ENCODE measurements around the gene MAP1S. TPM values are rescaled to one million over a fixed set of nuclear protein-coding genes. Genes with fewer than 3 reads are reported as not detected.

Gene MAP1S
- total RNA-seq, 1 experiment from 2014 or later: 47.1 TPM

DNA sequence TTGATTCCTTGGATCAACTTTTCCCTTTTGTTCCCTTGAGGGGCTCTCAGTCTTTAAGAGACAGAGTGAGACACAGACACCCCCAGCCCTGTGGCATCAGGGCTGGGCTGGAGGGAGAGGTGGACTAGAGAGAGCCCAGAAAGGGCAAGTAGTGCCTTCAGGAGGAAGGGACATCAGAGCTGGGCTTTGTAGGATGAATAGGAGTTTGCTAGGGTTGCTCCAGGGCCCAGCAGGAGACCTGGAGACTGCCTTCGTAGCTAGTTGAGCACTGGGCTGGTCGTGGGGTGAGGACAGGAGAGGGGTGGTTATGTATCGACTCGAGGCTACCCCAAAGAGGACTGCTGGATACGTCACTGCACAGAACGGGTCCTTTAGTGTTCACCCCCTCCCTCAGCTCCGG, 5.4 kb downstream of the MAP1S start:
- Mint-ChIP-seq H3K27ac (ENCODE audit: low read depth, unreplicated experiment) (no peak overlapping the region), H3K27me3 (ENCODE audit: insufficient read depth, unreplicated experiment) (no peaks in the 10 kb centered on the region), H3K4me1 (ENCODE audit: insufficient read depth, unreplicated experiment) (peaks cover 19% of the 10 kb centered on the region), H3K9me3 (ENCODE audit: unreplicated experiment) (no peaks in the 10 kb centered on the region), H3K36me3 (ENCODE audit: insufficient read depth, unreplicated experiment) (peaks cover 50% of the 10 kb centered on the region), H3K4me3 (ENCODE audit: unreplicated experiment) (no peak overlapping the region)
- DNase-seq (ENCODE audit: unreplicated experiment): no peak
- no peak for TF ChIP-seq CTCF (IDR thresholded peaks at IDR 0.05; ENCODE audit: unreplicated experiment)
- BruUV-seq (replicated peaks): no TSS peak
- intact Hi-C loops (cut with micrococcal nuclease): no loop called here
- CTCF ChIA-PET: interaction anchor here (0.6 kb wide), 1 partner anchor 9 kb away, joined by 3 read pairs; no protein-coding TSS in a partner anchor
- POLR2A ChIA-PET: no interaction called here

- peak overlapping the region; percentile 37 for H3K27ac Mint-ChIP-seq (ENCODE audit: low read depth, unreplicated experiment)
- H3K9me3 Mint-ChIP-seq (ENCODE audit: unreplicated experiment): no peaks in the 10 kb centered on the region
- POLR2A ChIA-PET: no interaction called here
- no TSS peak for BruUV-seq (replicated peaks)
- H3K27me3 Mint-ChIP-seq (ENCODE audit: insufficient read depth, unreplicated experiment): no peaks in the 10 kb centered on the region
- CTCF ChIA-PET: no interaction called here
- intact Hi-C loops (cut with micrococcal nuclease): no loop called here
- peaks cover 12% of the 10 kb centered on the region for H3K4me1 Mint-ChIP-seq (ENCODE audit: insufficient read depth, unreplicated experiment)
- no peak for DNase-seq (ENCODE audit: unreplicated experiment)
- no peak overlapping the region for H3K4me3 Mint-ChIP-seq (ENCODE audit: unreplicated experiment)
- H3K36me3 Mint-ChIP-seq (ENCODE audit: insufficient read depth, unreplicated experiment): peaks cover 52% of the 10 kb centered on the region
- peak; percentile 46 for TF ChIP-seq CTCF (IDR thresholded peaks at IDR 0.05; ENCODE audit: unreplicated experiment)
Observed at GRCh38 chr19:17725422-17726078, 6.3 kb downstream of the MAP1S start.

GRCh38 chr19:17726136-17726741, 7.0 kb downstream of the MAP1S start:
- ChIA-PET CTCF (no interaction called here), POLR2A (no interaction called here)
- H3K36me3 Mint-ChIP-seq (ENCODE audit: insufficient read depth, unreplicated experiment): peaks cover 59% of the 10 kb centered on the region
- no peak overlapping the region for H3K27ac Mint-ChIP-seq (ENCODE audit: low read depth, unreplicated experiment)
- no peak overlapping the region for H3K4me3 Mint-ChIP-seq (ENCODE audit: unreplicated experiment)
- TF ChIP-seq CTCF (IDR thresholded peaks at IDR 0.05; ENCODE audit: unreplicated experiment): no peak
- no TSS peak for BruUV-seq (replicated peaks)
- H3K27me3 Mint-ChIP-seq (ENCODE audit: insufficient read depth, unreplicated experiment): no peaks in the 10 kb centered on the region
- H3K4me1 Mint-ChIP-seq (ENCODE audit: insufficient read depth, unreplicated experiment): peaks cover 11% of the 10 kb centered on the region
- DNase-seq (ENCODE audit: unreplicated experiment): no peak
- no peaks in the 10 kb centered on the region for H3K9me3 Mint-ChIP-seq (ENCODE audit: unreplicated experiment)
- intact Hi-C loops (cut with micrococcal nuclease): no loop called here

DNA sequence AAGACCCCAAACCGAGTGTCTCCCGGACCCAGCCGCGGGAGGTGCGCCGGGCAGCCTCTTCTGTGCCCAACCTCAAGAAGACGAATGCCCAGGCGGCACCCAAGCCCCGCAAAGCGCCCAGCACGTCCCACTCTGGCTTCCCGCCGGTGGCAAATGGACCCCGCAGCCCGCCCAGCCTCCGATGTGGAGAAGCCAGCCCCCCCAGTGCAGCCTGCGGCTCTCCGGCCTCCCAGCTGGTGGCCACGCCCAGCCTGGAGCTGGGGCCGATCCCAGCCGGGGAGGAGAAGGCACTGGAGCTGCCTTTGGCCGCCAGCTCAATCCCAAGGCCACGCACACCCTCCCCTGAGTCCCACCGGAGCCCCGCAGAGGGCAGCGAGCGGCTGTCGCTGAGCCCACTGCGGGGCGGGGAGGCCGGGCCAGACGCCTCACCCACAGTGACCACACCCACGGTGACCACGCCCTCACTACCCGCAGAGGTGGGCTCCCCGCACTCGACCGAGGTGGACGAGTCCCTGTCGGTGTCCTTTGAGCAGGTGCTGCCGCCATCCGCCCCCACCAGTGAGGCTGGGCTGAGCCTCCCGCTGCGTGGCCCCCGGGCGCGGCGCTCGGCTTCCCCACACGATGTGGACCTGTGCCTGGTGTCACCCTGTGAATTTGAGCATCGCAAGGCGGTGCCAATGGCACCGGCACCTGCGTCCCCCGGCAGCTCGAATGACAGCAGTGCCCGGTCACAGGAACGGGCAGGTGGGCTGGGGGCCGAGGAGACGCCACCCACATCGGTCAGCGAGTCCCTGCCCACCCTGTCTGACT, 7.9 kb downstream of the MAP1S start:
- BruUV-seq (replicated peaks): no TSS peak
- Mint-ChIP-seq H3K27ac (ENCODE audit: low read depth, unreplicated experiment) (no peak overlapping the region), H3K4me1 (ENCODE audit: insufficient read depth, unreplicated experiment) (peaks cover 5% of the 10 kb centered on the region), H3K27me3 (ENCODE audit: insufficient read depth, unreplicated experiment) (no peaks in the 10 kb centered on the region), H3K36me3 (ENCODE audit: insufficient read depth, unreplicated experiment) (peaks cover 69% of the 10 kb centered on the region), H3K9me3 (ENCODE audit: unreplicated experiment) (no peaks in the 10 kb centered on the region), H3K4me3 (ENCODE audit: unreplicated experiment) (no peak overlapping the region)
- ChIA-PET POLR2A (no interaction called here), CTCF (no interaction called here)
- no peak for TF ChIP-seq CTCF (IDR thresholded peaks at IDR 0.05; ENCODE audit: unreplicated experiment)
- intact Hi-C loops (cut with micrococcal nuclease): no loop called here
- no peak for DNase-seq (ENCODE audit: unreplicated experiment)

Data from MCF 10A (cell line).